ENCODE measurements around the gene TRMU.

GRCh38 chr22:46373921-46374662, 38.6 kb downstream of the TRMU start:
- no peak for TF ChIP-seq CTCF (IDR thresholded peaks at IDR 0.05; ENCODE audit: poor library complexity)
- TF ChIP-seq EZH2phosphoT487 (IDR thresholded peaks at IDR 0.05; ENCODE audit: low read depth, severe bottlenecking, unreplicated experiment), result no peak
- TF ChIP-seq EZH2 (IDR thresholded peaks at IDR 0.05; ENCODE audit: borderline replicate concordance), result no peak

Data from hepatocyte (in vitro differentiated cells).